ENCODE results near the gene C10orf62.

The C10orf62 gene

DNA sequence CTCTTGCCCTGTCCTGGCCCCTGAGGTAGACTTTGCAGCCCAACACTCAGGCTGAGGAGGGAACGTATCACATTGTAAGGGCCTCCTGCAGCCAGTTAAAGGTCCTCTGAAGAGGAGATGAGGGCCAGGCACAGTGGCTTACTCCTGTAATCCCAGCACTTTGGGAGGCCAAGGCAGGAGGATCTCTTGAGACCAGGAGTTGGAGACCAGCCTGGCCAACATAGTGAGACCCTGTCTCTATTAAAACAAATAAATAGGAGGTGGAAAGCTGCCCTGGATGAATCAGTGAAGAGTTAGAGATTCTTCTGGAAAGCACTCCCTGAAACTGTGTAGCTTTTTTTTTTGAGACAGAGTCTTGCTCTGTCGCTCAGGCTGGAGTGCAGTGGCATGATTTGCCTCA is 2.3 kb upstream of the C10orf62 start:
- no peak for DNase-seq

DNA sequence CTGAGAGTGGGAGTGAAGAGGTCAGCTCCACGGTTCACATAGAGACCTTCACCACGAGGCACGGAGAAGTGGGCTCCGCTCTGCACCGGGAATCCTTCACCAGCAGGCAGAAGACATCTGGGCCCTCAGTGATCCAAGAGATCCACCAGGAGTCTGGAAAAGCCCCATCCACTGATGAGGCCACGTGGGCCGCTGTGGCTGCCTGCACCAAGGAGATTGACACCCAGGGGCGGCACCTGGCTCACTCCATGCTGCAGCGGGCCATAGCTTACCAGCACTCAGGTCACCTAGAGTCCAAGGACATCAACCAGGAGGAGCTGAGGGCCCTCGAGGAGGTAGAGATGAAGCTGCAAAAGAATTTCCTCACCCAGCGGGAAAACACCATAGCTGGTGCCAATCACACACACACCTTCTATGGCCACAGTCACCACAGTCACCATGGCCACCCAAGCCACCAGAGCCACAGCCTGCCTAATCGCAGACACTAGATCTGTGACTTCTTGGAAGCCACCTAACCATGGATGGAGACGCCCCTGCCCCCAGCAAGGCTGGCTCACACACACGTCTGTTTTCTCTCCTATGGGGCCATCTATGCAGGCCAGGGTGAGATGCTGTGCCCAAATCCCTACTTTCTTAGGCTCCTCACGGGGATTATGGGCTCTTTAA is 694 bp downstream of the C10orf62 start:
- peak; percentile 2 for DNase-seq

DNA sequence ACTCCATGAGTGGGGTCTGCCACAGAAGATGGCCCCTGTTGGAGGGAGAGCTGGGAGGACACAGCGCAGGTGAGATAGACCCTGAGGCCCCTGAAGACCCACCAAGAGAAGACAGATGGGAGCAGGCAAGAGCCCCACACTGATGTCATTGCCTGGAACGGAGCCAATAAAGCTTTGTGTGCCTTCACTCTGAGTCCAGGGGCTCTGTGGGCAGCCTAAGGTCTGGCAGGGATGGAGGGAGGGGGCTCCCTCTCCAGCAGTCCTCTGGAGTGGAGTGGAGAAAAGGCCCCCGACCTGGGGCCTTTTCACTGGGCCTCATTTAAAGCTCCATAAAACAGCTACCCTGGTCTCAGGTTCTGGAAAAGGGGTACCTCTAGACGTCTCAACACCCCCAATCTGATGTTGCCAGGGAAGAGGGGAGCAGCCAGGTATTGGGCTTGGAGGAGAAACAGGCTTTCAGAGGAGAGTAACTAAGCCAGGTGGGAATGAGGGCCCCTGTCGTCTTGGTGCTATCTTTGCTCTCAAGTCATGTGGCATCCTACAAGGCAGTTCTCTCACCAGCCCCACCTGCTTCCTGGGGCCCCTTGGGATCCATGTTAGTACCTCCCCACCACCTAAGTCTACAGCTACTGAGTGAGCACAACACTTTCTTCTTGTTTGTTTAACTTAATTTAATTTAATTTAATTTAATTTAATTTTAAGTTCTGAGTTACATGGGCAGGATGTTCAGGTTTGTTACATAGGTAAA is 1.4 kb downstream of the C10orf62 start:
- no peak for DNase-seq

DNA sequence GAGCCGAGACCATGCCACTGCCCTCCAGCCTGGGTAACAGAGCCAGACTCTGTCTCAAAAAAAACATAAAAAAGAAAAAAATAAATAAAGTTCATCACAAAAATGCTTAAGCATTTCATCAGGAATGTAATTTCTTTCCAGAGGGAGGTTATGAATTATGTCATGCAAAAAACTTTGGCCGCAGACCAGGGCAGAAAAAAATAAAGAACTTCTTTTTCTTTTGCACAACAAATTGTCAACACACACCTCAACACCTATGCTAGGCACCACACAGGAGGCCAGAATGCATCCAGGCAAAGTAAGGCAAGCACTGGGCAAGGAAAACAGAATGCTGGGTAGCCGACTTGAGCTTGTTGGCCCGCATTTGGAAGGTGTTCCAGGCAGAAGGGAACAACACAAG is 3.9 kb downstream of the C10orf62 start:
- DNase-seq = no peak

DNA sequence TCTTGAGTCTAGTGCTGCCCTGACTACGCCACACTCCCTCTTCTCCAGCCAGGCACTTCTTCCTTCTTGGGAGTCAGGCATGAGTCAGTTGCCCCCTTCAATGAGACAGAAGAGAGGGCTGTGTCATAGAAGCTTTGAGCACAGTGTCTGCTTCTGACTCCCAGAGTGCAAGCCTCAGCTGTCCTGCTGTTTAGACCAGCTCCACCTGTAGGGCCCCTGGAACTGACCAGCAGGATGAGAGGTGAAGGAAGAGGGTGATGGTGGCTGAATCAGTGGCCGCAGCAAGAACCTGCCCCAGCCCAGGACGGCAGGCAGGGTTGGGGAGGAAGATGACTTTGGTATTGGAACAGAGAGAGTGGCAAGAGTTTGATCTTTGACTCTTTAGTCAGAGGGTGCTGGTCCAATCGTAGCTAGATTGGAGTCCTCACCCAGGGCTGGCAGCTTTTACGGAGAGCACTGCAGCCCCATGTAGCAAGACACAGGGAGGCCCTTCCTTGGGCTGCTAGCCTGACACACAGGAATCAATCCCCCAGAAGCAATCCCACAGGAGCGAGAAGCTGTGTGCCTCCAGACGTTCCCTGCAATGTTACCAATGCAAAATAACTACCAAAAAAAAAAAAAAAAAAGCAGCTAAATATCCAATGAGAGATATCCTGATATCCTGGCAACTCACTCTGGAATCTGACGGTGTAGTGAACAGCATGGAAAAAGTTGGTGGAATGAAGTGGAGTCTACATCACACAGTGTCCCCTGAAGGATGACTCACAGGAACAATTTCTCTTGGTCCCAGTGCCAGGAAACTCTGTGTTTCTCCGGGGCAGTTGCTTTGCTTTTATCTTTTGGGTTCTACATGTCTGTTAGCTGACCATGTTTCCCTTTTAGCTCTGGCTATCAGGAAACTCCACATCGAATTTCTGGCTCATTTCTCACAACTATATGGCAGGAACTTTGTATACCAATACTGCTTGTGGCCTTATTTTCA is 6.9 kb downstream of the C10orf62 start:
- no peak for DNase-seq

DNA sequence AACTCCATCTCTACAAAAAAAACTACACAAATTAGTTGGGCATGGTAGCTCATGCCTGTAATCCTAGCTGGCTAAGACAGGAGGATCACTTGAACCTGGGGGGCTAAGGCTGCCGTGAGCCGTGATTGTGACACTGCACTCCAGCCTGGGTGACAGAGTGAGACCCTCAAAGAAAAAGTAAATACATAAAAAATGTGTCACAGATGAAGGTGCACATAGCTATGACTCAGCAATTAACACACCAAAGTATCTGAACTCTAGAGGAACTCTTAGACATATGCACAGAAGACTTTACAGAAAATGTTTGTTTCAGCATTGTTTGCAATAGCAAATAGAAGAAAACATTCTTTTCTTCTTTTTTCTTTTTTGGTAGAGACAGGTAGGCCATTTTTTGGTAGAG is 8.3 kb downstream of the C10orf62 start:
- DNase-seq = no peak

DNA sequence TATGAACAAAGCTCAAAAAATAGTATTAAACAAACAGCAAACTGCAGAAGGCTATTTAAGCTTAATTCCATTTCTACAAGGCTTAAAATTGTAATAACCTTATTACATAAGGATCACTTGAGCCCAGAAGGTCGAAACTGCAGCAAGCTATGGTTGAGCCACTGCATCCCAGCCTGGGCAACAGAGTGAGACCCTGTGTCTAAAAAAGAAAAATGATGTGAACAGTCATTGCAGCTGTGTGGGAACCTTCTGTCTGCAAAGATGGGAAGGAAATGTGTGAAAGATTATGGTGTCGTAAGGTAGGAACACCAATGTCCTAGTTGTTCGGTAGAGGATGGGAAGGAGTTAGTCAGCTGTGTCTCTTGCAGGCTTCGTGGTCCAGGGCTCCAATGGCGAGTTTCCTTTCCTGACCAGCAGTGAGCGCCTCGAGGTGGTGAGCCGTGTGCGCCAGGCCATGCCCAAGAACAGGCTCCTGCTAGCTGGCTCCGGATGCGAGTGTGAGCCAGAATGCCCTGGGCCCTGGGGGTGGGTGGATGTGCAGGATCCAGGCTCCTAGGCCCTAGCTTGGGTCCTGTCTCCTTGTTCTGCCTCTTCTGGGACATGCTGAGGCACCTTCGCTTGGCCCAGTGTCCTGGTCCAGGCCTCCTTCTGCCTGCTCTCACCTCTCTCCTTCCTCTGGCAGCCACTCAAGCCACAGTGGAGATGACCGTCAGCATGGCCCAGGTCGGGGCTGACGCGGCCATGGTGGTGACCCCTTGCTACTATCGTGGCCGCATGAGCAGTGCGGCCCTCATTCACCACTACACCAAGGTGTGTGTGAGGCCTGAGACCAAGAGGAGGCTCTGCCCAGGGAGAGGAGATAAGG is 9.1 kb downstream of the C10orf62 start:
- no peak for DNase-seq

DNA sequence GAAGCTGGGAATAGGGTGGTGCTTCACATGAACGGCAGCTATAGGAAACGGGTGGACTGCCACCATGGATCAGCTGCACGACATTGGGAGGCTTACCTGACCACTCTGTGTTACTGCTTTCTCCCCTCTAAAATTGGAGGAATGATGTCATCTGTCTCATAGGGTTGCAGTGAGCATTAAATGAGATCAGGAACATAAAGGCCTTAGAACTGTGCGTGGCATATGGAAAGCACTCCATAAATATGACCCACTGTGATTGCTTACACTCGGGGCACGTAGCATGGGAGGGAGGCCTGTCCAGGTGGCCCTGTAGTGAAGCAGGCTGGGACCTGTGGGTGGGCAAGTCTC is 9.7 kb downstream of the C10orf62 start:
- DNase-seq = no peak

DNA sequence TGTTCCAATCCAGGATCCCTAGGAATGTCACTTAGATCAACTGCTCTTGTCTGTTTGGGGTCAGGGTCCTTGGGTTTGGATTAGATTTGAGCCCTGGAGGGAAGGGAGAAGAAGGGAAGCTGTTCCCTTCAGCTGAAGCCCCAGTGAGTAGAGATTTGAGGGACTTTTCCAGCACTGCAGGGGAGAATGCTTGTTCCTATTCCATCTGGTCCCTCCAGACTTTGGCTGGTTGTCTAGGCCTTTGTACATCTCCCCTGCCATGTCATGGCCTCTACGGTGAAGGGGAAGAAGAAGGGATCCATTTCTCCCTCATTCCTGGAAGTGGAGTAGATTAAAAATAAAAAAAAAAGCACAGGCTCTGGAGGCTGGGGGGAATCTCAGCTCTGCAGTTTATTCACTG is 11.1 kb downstream of the C10orf62 start:
- DNase-seq = no peak

DNA sequence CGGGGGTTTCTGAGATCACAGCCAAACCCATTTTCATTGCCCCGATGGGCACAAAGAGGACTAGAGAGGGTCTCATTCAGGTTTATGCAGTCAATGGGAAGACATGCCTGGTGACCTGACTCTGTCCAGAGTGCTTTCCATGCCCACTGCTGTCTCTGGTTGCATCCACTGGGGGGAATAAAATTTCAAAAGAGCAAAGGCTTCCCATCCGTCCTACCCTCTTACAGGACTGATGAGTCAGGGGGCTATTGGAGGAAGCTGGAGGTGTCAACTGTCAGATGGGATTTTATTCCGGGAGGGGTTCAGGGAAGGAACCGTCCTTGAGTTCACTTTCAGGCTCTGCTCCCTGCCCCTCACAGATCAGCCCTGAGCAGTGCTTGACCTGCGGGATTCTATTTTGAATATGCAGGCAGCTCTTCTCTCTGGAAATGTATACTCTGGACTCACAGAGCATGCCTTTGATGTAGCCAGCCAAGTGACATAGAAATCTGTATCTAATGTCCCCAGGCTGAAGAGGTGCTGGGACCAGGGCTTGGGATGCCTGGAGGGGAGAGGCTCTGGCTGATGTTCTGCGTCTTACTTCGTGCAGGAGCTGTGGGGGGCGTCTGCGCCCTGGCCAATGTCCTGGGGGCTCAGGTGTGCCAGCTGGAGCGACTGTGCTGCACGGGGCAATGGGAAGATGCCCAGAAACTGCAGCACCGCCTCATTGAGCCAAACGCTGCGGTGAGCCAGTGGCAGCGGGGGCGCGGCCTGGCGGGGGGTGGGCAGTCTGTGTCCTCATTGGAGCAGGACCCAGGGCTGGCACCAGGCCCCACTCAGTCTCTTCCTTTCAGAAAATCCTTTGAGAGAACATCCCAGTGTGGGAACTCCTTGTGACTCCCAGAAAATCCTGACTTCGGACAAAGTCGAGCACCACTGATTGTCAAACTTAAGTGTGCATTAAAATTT is 12.0 kb downstream of the C10orf62 start:
- no peak for DNase-seq

DNA sequence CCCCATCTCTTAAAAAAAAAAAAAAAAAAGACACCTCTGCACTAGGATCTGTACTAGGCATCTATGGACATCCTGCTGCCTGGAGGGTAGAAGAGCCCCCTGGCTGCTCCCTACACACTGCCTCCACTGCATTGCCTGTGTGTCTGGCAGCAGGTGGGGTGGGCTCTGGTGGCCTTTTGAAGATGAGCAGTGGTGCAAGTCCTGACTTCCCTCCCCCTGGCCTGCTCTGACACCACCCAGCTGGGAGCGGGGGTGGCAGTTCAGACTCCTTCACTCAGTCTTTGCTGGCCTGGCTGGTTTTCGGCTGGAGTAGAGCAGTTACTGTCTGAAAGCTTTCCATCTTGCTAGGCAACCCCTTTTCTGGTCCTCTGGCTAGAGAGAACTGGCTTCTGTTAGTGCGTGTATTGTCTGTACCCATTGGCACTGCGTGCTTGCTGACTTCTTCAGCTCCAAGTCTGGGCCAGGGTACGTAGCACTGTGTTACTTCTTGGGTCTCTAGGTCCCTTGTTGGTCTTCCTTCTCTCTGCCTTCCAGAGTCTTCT is 17.6 kb downstream of the C10orf62 start:
- DNase-seq = no peak

DNA sequence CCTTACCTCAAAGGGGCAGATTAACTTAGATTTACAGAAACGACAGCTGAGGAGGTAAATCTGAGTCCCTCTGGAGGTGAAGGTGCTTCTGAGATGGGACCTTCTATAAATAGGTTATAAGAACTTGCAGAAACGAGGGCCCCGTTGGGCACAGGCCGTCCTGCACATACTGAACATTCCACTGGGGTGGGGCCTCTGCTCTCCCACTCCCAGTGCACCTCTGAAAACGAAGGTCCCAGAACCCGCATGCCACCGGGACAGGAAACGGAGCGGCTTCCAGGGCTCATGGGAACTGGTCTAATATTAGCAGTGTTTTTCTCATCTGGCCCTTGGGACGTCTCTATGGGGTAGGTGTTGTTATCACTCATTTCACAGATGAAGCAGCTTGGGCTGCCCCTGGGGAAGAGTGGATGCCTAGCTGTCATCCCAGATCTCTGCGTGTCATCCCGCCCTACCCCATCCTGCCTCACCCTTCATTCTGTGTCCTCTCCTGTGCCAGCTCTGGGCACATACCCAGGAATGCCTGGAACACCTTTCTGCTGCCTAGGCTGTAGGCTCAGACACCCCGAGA is 19.6 kb downstream of the C10orf62 start:
- DNase-seq = no peak

DNA sequence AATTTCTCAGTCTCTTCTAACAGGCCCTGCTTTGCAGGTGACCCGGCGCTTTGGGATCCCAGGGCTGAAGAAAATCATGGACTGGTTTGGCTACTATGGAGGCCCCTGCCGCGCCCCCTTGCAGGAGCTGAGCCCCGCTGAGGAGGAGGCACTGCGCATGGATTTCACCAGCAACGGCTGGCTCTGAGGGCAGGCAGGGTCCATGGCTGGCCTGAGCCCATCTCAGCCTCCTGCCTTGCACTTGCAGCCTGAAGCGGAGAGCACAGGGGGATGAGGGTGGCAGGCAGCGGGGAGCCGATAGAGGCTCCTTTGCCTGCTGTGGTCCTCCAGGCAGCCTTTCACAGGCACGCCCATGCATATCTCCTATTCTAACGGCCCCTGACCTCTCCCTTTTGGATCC is 22.0 kb downstream of the C10orf62 start:
- no peak for DNase-seq

DNA sequence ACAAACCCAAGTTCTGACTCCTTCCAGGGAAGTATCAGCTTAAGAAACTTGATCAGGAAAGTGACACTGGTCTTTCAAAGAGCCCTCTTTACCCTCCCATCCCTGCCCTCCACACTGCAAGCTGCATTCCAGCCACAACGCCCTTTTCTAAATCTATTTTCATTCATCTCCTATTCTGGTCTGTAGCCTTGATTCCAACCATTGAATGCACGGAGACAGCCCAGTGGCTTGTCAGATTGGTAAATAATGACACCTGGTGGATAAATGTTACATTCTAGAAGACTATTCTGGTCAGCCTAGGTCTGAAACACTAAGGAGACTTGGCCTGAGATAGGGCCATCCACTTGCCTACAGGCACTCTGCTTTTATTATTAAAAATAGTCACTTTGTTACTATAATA is 22.9 kb downstream of the C10orf62 start:
- no peak for DNase-seq

DNA sequence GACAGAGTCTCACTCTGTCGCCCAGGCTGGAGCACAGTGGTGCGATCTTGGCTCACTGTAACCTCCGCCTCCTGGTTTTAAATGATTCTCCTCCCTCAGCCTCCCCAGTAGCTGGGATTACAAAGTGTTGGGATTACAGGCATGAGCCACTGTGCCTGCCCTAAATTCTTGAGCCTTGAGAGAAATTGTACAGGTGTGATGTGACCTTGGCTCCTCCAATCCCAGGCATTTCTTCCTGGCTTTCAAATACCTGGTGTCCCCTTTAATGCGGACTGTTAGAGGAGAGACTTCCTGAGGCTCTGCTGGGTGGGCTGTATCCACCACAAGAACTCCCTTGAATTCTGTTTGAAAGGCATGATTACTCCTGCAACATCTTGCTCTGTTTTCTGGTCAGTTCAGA is 28.8 kb downstream of the C10orf62 start:
- DNase-seq = no peak

DNA sequence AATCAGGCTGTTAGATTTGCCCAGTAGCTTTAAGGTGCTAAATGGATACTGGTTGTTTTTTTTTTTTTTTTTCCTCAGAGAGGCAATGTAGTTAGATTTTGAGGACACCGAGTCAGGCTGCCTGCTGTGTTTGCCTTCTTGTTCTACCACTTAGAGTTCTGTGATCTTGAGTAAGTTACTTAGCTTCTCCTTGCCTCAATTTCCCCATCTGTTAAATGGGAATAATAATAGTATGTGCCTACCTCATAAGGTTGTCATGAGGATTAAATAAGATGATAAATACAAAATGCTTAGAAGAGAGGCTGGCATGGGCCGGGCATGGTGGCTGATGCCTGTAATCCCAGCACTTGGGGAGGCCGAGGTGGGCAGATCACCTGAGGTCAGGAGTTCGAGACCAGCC is 29.2 kb downstream of the C10orf62 start:
- no peak for DNase-seq

DNA sequence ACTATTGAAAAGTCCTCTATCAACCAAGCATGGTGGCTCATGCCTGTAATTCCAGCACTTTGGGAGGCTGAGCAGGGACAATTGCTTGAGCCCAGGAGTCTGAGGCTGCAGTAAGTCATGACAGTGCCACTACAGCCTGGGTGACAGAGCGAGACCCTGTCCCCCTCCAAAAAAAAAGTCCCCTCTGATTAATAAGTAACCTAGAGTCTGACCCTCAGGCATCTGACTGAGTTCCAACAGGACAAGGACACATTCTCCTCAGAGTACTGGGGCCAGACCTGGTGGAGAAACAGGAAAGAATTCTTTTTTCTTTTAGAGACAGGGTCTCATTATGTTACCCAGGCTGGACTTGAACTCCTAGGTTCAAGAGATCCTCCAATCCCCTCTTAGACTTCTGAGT is 33.8 kb downstream of the C10orf62 start:
- no peak for DNase-seq

DNA sequence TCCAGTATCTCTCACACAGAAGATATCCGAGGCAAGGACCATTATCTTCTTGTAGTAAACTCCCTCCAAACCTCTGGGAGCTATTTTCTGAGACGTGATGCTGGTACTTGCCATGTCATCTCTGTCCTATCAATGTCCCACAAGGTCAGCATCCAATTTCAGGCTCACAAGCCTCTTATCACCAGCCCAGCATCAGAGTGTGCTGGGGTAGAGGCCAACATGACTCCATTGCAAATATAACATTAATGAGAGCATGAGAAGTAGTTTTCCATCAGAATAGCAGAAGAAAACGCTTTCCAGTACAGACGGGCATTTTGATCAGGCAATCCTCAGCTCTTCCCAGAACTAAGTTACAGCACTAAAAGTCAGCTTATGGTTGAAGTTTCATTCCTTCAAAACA is 38.2 kb downstream of the C10orf62 start:
- no peak for DNase-seq

DNA sequence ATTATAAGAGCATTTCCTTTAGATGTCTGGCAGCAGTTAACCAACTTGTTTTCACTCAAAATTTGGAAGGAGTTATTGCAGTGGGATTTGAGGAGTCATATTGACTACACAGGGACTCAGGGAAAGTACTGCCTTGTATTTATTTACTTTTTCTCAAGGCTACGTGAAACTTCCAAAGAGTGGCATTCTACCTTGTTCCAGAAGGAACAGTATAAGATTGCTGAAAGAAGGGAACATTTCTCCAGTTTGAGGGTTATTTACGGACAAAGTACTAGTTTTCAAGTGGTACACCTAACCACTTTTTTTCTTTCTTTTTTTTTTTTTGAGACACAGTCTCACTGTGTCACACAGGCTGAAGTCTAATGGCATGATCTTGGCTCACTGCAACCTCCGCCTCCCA is 38.7 kb downstream of the C10orf62 start:
- DNase-seq = no peak

DNA sequence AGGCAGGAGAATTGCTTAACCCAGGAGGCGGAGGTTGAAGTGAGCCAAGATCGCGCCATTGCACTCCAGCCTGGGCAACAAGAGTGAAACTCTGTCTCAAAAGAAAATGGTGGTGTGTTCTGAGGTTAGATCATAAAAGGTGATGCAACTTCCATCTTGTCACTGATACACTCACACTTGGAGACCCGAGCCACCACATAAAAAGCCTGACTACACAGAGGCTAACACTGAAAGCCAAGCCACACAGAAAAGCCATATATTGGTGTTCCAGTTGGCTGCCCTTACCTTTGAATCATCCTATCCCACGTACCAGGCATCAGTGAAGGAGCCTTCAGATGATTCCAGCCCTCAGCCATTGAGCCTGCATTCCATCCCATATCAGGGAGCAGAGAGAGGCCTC is 39.8 kb downstream of the C10orf62 start:
- DNase-seq = no peak

DNA sequence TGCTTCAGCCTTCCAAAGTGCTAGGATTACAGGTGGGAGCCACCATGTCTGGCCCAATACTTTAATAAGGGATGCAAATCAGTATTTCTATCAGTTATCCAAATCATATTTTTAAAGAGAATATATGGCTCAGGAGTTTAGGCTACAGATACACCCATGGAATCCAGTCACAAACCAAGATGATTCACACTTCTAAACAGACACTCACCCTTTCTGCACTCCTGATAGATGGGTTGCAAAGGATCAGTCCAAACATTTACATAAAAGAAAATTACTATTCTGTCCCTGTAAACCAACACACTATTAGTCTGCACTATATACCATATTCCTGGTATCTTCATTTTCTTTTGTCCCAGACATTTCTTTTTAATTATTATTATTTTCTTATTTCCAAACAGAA is 41.6 kb downstream of the C10orf62 start:
- DNase-seq = no peak

Data from CD4-positive, alpha-beta T cell treated with Interleukin-12 subunit alpha and Interleukin-12 subunit beta, for 1 hour (primary cell).